Natural killer cell (primary cell): ENCODE data around the gene CD164L2. TPM values are rescaled to one million over a fixed set of nuclear protein-coding genes. Genes with fewer than 3 reads are reported as not detected.

Source experiments
- ATAC-seq, 3 donors: fragments of 150-1000 bp in 2 of 3; fragments of 200-7000 bp in 1 of 3; cut with Tn5 transposase; 1 replicate in 1 of 3; 2 replicates in 2 of 3; pipeline ENCODE4 v1.10.0; 2021; ENCODE audit warnings: mild to moderate bottlenecking in 2 of 3, moderate library complexity in 2 of 3
- DNase-seq, 2 donors: peaks; one replicate each; pipeline versions ENCODE4 v3.0.0 to v3.0.0-alpha.2; 2013 to 2021; ENCODE audit warnings: mixed read lengths in 1 of 2
- H3K27ac ChIP-seq: one replicate; pipeline ENCODE4 v1.5.1; 2013; ENCODE audit warnings: mild to moderate bottlenecking, low read length
- H3K27me3 ChIP-seq: one replicate; pipeline ENCODE4 v1.6.1; 2013; ENCODE audit warnings: low read length; ENCODE audit not compliant: control insufficient read depth, insufficient read depth
- H3K36me3 ChIP-seq: one replicate; pipeline ENCODE4 v1.6.1; 2013; ENCODE audit warnings: low read length; ENCODE audit not compliant: control insufficient read depth, insufficient read depth
- H3K4me1 ChIP-seq: one replicate; pipeline ENCODE4 v1.6.1; 2013; ENCODE audit warnings: low read length; ENCODE audit not compliant: control insufficient read depth, insufficient read depth
- H3K4me3 ChIP-seq: one replicate; pipeline ENCODE4 v1.5.1; 2013; ENCODE audit warnings: low read length
- H3K9me3 ChIP-seq: one replicate; pipeline ENCODE4 v1.6.1; 2013; ENCODE audit warnings: low read length; ENCODE audit not compliant: control insufficient read depth, insufficient read depth
- H3K27ac Mint-ChIP-seq, 2 donors: one replicate each; pipeline ENCODE4 v1.8.0; 2022; ENCODE audit warnings: mild to moderate bottlenecking in 2 of 2, mixed read lengths in 2 of 2, moderate library complexity in 1 of 2
- H3K27me3 Mint-ChIP-seq, 2 donors: one replicate each; pipeline ENCODE4 v1.8.0; 2022; ENCODE audit warnings: low read depth in 2 of 2, mixed read lengths in 2 of 2
- H3K36me3 Mint-ChIP-seq: one replicate; pipeline ENCODE4 v1.8.0; 2022; ENCODE audit warnings: mixed read lengths
- H3K4me1 Mint-ChIP-seq, 2 donors: one replicate each; pipeline ENCODE4 v1.8.0; 2022; ENCODE audit warnings: mixed read lengths in 2 of 2
- H3K4me3 Mint-ChIP-seq: one replicate; pipeline ENCODE4 v1.8.0; 2022; ENCODE audit warnings: mild to moderate bottlenecking, moderate library complexity, mixed read lengths
- H3K9me3 Mint-ChIP-seq, 2 donors: one replicate each; pipeline ENCODE4 v1.8.0; 2022; ENCODE audit warnings: mixed read lengths in 2 of 2
- WGBS: methylation state at CpG from one replicate; pipeline ENCODE4 v1.1.7; 2013; ENCODE audit warnings: missing lambda C conversion rate; ENCODE audit not compliant: insufficient coverage; 5-methylcytosine and 5-hydroxymethylcytosine counted together
- intact Hi-C: fragments of 100-400 bp; cut with micrococcal nuclease; formaldehyde crosslinking; loops from one replicate; pipeline ENCODE4 v1.14.2; 2022
- total RNA-seq, 4 donors: library from RNA; stranded (reverse); fragments of 120-200 nt in 1 of 4; gene quantifications; one replicate each; pipeline versions ENCODE4 v1.2.3 to v1.2.4, GENCODE V29; 2013 to 2022
- TF ChIP-seq, protein P1 (sequence below): fragments of 200-600 bp; IDR thresholded peaks from one replicate; pipeline ENCODE4 v1.8.0; 2022; ENCODE audit warnings: antibody characterized with exemption

CD164L2 gene
- total RNA-seq, 3 donors from 2014 or later (not counting 1 experiment from before 2014, with no cell fraction given) = 0.40 TPM; not detected in 2

DNA sequence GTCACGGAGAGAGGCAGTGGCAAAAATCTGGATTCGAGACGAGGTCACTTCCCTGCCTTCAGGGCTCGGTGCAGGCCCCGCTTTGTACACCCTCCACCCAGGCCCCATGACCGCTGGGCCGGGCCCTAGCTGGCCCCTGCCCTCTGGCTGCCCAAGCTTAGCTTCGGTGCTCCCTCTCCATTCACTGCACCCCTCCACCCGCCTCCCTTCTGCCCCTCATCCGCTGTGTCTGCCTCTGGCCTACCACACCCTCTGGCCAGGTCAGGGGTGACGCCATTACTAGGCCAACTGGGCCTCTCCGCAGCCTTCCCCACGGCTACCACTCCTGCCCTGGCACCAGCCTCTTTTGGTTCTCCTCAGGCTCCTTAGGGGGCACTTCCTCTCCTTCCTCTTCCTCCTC is 528 bp upstream of the CD164L2 start:
- intact Hi-C loops = no loop called here
- no peaks in the 10 kb centered on the region for H3K9me3 ChIP-seq
- Mint-ChIP-seq H3K36me3 (no peaks in the 10 kb centered on the region), H3K4me1 (no peaks in the 10 kb centered on the region), H3K9me3 (no peaks in the 10 kb centered on the region), H3K4me3 (no peak overlapping the region), H3K27me3 (peaks cover 0 to 14% of the 10 kb centered on the region in 2 donors), H3K27ac (no peak overlapping the region)
- no peak for DNase-seq
- TF ChIP-seq, protein P1, sequence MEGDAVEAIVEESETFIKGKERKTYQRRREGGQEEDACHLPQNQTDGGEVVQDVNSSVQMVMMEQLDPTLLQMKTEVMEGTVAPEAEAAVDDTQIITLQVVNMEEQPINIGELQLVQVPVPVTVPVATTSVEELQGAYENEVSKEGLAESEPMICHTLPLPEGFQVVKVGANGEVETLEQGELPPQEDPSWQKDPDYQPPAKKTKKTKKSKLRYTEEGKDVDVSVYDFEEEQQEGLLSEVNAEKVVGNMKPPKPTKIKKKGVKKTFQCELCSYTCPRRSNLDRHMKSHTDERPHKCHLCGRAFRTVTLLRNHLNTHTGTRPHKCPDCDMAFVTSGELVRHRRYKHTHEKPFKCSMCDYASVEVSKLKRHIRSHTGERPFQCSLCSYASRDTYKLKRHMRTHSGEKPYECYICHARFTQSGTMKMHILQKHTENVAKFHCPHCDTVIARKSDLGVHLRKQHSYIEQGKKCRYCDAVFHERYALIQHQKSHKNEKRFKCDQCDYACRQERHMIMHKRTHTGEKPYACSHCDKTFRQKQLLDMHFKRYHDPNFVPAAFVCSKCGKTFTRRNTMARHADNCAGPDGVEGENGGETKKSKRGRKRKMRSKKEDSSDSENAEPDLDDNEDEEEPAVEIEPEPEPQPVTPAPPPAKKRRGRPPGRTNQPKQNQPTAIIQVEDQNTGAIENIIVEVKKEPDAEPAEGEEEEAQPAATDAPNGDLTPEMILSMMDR = no peak
- no peak overlapping the region for H3K27ac ChIP-seq
- no peaks in the 10 kb centered on the region for H3K27me3 ChIP-seq
- ATAC-seq = no peak
- H3K36me3 ChIP-seq = no peaks in the 10 kb centered on the region
- no peaks in the 10 kb centered on the region for H3K4me1 ChIP-seq
- WGBS = 91% methylated on average over 13 of the region's 13 CpGs
- no peak overlapping the region for H3K4me3 ChIP-seq

DNA sequence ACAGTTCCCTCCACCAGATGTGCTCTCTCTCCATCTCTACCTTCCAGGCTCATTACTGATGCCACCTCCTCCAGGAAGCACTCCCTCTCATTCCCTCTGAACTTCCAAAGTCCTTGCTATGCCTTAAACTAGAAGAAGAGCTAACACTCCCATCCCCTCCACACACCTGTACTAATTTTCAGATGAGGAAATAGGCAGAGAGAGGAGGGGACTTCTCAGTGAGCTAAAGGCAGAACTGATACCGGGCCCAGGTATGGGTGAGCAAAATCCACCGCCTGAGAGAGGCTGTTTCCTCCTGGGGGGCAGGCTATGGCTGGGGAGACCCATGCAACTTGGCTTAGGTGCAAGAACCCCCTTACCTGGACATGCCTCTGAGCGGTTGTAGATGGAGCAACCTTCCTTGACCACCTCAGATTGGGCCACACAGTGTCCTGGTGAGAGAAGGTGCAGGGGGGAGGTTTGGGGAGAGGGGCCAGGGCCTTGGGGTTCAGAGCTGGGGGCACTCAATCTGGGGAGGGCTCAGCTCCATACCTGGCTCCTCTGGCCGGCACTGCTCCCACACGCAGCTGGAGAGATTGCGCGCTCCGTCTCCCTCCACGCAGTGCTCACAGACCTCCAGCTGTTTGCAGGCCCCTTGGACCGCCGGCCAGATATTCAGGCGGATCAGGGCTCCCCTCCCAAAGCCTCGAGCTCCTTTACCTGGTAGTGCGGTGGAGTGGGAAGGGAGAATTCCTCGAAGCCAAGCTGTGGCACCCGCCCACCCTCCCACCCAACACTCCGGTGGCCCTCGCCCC is 967 bp downstream of the CD164L2 start:
- Mint-ChIP-seq H3K4me3 (no peak overlapping the region), H3K9me3 (no peaks in the 10 kb centered on the region), H3K27ac (no peak overlapping the region), H3K27me3 (peaks cover 0 to 12% of the 10 kb centered on the region in 2 donors), H3K36me3 (no peaks in the 10 kb centered on the region), H3K4me1 (no peaks in the 10 kb centered on the region)
- DNase-seq (no peak), ATAC-seq (no peak)
- no peaks in the 10 kb centered on the region for H3K27me3 ChIP-seq
- H3K27ac ChIP-seq = no peak overlapping the region
- TF ChIP-seq, protein P1 = no peak
- no peaks in the 10 kb centered on the region for H3K9me3 ChIP-seq
- intact Hi-C loops = no loop called here
- 74% methylated on average over 13 of the region's 18 CpGs for WGBS
- H3K4me1 ChIP-seq = no peaks in the 10 kb centered on the region
- H3K36me3 ChIP-seq = no peaks in the 10 kb centered on the region
- H3K4me3 ChIP-seq = no peak overlapping the region

DNA sequence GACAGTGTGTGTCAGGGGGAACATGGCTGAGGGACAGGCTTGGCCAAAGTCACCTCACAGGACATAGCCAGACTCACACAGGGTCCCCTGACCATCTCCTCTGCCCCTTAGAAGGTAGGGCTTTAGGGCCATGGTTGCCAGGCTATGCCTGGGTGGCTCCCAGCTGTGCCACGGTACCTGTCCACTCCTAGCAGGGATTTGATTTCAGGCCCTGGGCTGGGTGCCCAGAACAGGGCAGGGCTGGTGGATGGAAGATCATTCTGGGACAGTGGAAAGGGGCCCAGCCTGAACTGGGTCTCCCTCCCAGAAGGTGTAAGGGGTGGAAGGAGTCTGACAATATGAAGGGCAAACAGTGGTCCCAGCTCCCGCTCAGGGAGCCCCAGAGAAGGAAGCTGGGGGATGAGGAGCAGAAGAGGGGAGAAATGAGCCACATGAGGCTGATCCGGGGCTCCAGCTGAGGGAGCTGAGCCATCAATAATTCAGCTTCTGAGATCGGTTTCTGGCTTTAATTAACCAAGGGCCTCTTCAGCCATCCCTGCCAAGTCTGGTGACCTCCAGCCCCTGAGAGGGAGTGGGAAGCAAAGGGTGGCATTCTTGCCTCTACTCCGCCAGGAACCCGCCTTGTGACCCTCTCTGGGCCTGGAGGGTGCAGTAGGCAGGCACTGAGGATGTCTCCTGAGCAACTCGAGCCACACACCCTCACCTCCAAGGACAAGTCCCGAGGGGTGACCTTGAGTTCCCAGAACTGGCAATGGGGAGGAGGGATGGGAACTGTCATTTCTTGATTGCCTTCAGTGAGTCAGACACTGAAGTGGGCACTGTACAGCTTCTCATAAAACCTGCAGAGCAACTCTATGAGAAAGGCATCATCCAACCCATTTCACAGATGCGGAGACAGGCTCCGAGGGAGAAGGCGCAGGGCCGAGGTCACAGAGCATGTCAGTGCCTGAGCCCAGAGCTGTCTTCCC is 2.1 kb downstream of the CD164L2 start:
- no peak for DNase-seq
- 93% methylated on average over 9 of the region's 12 CpGs for WGBS
- Mint-ChIP-seq H3K4me3 (no peak overlapping the region), H3K4me1 (no peaks in the 10 kb centered on the region), H3K27ac (no peak overlapping the region), H3K9me3 (no peaks in the 10 kb centered on the region), H3K36me3 (no peaks in the 10 kb centered on the region), H3K27me3 (peaks cover 0 to 5% of the 10 kb centered on the region in 2 donors)
- Histone ChIP-seq H3K27ac (no peak overlapping the region), H3K36me3 (no peaks in the 10 kb centered on the region), H3K27me3 (no peaks in the 10 kb centered on the region), H3K9me3 (no peaks in the 10 kb centered on the region), H3K4me1 (no peaks in the 10 kb centered on the region), H3K4me3 (no peak overlapping the region)
- TF ChIP-seq, protein P1 = no peak
- intact Hi-C loops = no loop called here
- ATAC-seq = no peak
